ENCODE results near the gene PRXL2C. TPM values are rescaled to one million over a fixed set of nuclear protein-coding genes. Genes with fewer than 3 reads are reported as not detected.

Gene PRXL2C
- total RNA-seq, 5 donors from 2014 or later (not counting 1 experiment from before 2014, with no cell fraction given): 9.3 to 17.0 (median 11.2) TPM

DNA sequence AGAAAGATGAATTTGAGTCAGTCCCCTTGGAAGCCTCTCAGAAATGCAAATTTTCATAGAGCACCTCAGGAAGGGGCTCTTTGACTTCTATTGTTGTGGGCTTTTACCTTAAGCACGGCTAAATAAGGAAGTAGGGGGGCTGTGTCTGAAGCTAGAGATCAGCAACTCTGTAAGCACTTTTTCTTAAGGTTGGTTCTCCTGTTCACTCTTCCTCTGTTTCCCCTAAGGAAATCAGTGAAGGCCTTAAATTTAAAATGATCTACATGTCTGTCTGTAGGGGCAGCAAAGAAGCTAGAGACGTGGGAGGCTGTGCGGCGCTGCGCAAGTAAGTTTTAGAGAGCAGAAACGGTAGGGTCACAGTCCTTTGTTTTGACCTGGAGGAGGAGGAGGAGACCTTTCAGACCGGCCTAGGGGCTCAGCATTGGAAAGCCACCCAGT is 34.3 kb downstream of the PRXL2C start:
- no peaks in the 10 kb centered on the region for H3K36me3 ChIP-seq (ENCODE audit: control insufficient read depth in 2 of 2, extremely low read depth in 1 of 2, insufficient read depth in 1 of 2, low read length in 1 of 2)
- H3K4me3 ChIP-seq (ENCODE audit: control insufficient read depth in 1 of 2, extremely low read depth in 1 of 2, low read length in 1 of 2): no peak overlapping the region
- WGBS (ENCODE audit: insufficient coverage): no CpG with 5 or more reads among the region's 7 CpGs
- Mint-ChIP-seq H3K9me3 (no peaks in the 10 kb centered on the region), H3K4me3 (peak overlapping the region; percentile 13 to 58 (median 57)), H3K27me3 (peaks cover 39 to 45% of the 10 kb centered on the region in 2 donors), H3K27ac (no peak overlapping the region), H3K36me3 (no peaks in the 10 kb centered on the region), H3K4me1 (peaks cover 4 to 16% (median 8%) of the 10 kb centered on the region in 3 donors)
- no peak for DNase-seq
- ATAC-seq (replicated peaks in 1 of 4): no peak
- CTCF ChIA-PET: no interaction called here
- peaks cover 0 to 13% of the 10 kb centered on the region in 2 experiments for H3K4me1 ChIP-seq (ENCODE audit: control insufficient read depth in 1 of 2, extremely low read depth in 1 of 2, insufficient read depth in 2 of 2, low read length in 2 of 2)
- POLR2A ChIA-PET: interaction anchor here in 1 of 2 donors (0.6 kb wide), 1 partner anchor 238 kb away, joined by 4 read pairs; no protein-coding TSS in a partner anchor
- no peaks in the 10 kb centered on the region for H3K9me3 ChIP-seq
- H3K27me3 ChIP-seq (replicated peaks in 1 of 2; ENCODE audit: control insufficient read depth in 2 of 2, extremely low read depth in 1 of 2, insufficient read depth in 2 of 2, low read length in 1 of 2): peaks cover 3 to 49% of the 10 kb centered on the region in 2 experiments
- H3K27ac ChIP-seq (ENCODE audit: low read length): no peak overlapping the region

DNA sequence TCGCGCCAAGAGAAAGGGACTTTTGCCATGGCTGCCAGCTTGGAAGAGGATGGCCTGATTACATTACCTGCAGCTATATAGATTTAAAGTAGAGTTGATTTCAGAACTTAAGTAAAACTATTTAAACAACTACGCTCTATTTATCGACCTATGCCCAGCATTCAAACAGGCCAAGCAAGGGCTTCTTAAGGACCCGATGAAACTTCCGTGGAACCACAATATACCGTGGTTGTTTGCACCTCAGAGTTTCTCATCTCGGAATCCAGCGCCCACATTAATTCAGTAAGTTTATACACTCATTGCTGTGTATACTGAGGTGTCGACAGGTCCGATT is 35.0 kb downstream of the PRXL2C start:
- CTCF ChIA-PET: no interaction called here
- no peaks in the 10 kb centered on the region for H3K9me3 Mint-ChIP-seq
- H3K36me3 Mint-ChIP-seq: no peaks in the 10 kb centered on the region
- Histone ChIP-seq H3K27me3 (replicated peaks in 1 of 2; ENCODE audit: control insufficient read depth in 2 of 2, extremely low read depth in 1 of 2, insufficient read depth in 2 of 2, low read length in 1 of 2) (peaks cover 3 to 50% of the 10 kb centered on the region in 2 experiments), H3K4me1 (ENCODE audit: control insufficient read depth in 1 of 2, extremely low read depth in 1 of 2, insufficient read depth in 2 of 2, low read length in 2 of 2) (peaks cover 0 to 13% of the 10 kb centered on the region in 2 experiments), H3K27ac (ENCODE audit: low read length) (no peak overlapping the region), H3K36me3 (ENCODE audit: control insufficient read depth in 2 of 2, extremely low read depth in 1 of 2, insufficient read depth in 1 of 2, low read length in 1 of 2) (no peaks in the 10 kb centered on the region), H3K4me3 (ENCODE audit: control insufficient read depth in 1 of 2, extremely low read depth in 1 of 2, low read length in 1 of 2) (peak overlapping the region in 1 of 2 donors; percentile 0), H3K9me3 (no peaks in the 10 kb centered on the region)
- ATAC-seq (replicated peaks in 1 of 4): no peak
- DNase-seq: no peak
- H3K27ac Mint-ChIP-seq: no peak overlapping the region
- peaks cover 4 to 16% (median 8%) of the 10 kb centered on the region in 3 donors for H3K4me1 Mint-ChIP-seq
- POLR2A ChIA-PET: no interaction called here
- peak overlapping the region; percentile 57 to 73 (median 58) for H3K4me3 Mint-ChIP-seq
- H3K27me3 Mint-ChIP-seq: peaks cover 44 to 46% of the 10 kb centered on the region in 2 donors
- 90% methylated on average over 4 of the region's 11 CpGs for WGBS (ENCODE audit: insufficient coverage)

DNA sequence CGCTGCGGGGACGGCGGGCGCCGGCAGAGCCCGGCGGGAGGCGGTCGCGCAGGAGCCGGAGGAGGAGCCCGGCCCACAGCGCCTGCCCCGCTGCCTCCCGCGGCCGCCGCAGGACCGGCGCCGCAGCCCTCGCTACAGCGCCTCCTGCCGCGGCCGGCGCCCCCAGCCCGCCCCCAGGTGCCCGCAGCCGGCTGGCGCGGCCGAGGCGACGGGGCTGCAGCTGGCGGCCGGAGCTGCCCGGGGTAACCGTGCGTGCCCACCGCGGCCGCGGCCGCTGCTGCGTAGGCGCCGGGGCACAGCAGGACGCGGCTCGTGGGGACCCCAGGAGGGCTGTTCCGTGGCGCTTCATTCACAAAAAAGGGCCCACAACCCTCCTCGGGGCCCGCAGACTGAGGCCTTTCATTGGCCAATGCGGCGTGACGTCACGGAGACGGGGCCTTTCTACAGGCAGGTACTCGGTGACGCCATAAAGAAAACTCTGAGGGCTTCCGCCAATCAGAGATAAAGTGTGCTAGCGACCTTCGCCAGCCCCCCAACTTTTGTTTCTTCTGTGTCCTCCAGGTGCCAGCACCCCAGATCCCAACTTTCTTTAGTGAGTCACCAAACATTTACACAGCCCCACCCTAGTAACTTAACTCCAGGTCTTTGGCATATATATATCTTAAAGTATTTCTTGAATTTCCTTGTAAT is 35.5 kb downstream of the PRXL2C start, which contains the start of gene CDC14B:
CDC14B (minus strand) TSS at position 353 of the 690 bp plus-strand sequence. CDS start 465 bp downstream, outside the sequence.
- peak; percentile 22 to 76 (median 65) for DNase-seq
- CTCF ChIA-PET: no interaction called here
- Mint-ChIP-seq H3K4me1 (peaks cover 4 to 16% (median 8%) of the 10 kb centered on the region in 3 donors), H3K27ac (no peak within 1 kb of the TSS), H3K36me3 (no peaks in the 10 kb centered on the region), H3K27me3 (peaks cover 48 to 49% of the 10 kb centered on the region in 2 donors), H3K4me3 (peak within 1 kb of the TSS; percentile 58 to 73 (median 68)), H3K9me3 (no peaks in the 10 kb centered on the region)
- WGBS (ENCODE audit: insufficient coverage): 3% methylated on average over 66 of the region's 66 CpGs
- Histone ChIP-seq H3K4me3 (ENCODE audit: control insufficient read depth in 1 of 2, extremely low read depth in 1 of 2, low read length in 1 of 2) (peak within 1 kb of the TSS; percentile 37 to 46), H3K27me3 (replicated peaks in 1 of 2; ENCODE audit: control insufficient read depth in 2 of 2, extremely low read depth in 1 of 2, insufficient read depth in 2 of 2, low read length in 1 of 2) (peaks cover 3 to 51% of the 10 kb centered on the region in 2 experiments), H3K27ac (ENCODE audit: low read length) (no peak within 1 kb of the TSS), H3K9me3 (no peaks in the 10 kb centered on the region), H3K4me1 (ENCODE audit: control insufficient read depth in 1 of 2, extremely low read depth in 1 of 2, insufficient read depth in 2 of 2, low read length in 2 of 2) (peaks cover 0 to 13% of the 10 kb centered on the region in 2 experiments), H3K36me3 (ENCODE audit: control insufficient read depth in 2 of 2, extremely low read depth in 1 of 2, insufficient read depth in 1 of 2, low read length in 1 of 2) (no peaks in the 10 kb centered on the region)
- POLR2A ChIA-PET: no interaction called here
- ATAC-seq (replicated peaks in 1 of 4): peak; percentile 78 to 90 (median 86)

DNA sequence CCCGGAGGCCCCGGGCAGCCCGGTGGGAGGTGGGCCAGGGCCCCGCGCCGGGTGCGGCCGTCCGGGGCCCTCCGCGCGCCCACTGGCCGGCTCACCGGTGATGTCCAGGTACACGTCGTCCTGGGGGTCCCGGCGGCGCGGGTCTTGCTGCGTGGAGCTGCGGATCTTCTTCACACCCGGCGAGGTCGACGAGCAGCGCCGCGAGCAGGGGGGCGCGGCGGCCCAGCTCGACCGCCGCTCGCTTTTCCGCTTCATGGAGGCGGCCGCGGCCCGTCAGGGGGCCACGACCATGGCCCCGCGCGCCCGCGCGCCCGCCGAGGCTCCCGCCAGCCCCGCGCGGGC is 36.0 kb downstream of the PRXL2C start:
- Histone ChIP-seq H3K27me3 (replicated peaks in 1 of 2; ENCODE audit: control insufficient read depth in 2 of 2, extremely low read depth in 1 of 2, insufficient read depth in 2 of 2, low read length in 1 of 2) (peaks cover 3 to 50% of the 10 kb centered on the region in 2 experiments), H3K27ac (ENCODE audit: low read length) (no peak overlapping the region), H3K4me3 (ENCODE audit: control insufficient read depth in 1 of 2, extremely low read depth in 1 of 2, low read length in 1 of 2) (peak overlapping the region; percentile 32 to 46), H3K4me1 (ENCODE audit: control insufficient read depth in 1 of 2, extremely low read depth in 1 of 2, insufficient read depth in 2 of 2, low read length in 2 of 2) (peaks cover 0 to 13% of the 10 kb centered on the region in 2 experiments), H3K9me3 (no peaks in the 10 kb centered on the region), H3K36me3 (ENCODE audit: control insufficient read depth in 2 of 2, extremely low read depth in 1 of 2, insufficient read depth in 1 of 2, low read length in 1 of 2) (no peaks in the 10 kb centered on the region)
- H3K27ac Mint-ChIP-seq: no peak overlapping the region
- peaks cover 4 to 16% (median 8%) of the 10 kb centered on the region in 3 donors for H3K4me1 Mint-ChIP-seq
- H3K9me3 Mint-ChIP-seq: no peaks in the 10 kb centered on the region
- peaks cover 48 to 51% of the 10 kb centered on the region in 2 donors for H3K27me3 Mint-ChIP-seq
- ATAC-seq (replicated peaks in 1 of 4) (peak in 1 of 4 experiments; percentile 4), DNase-seq (peak in 1 of 35 experiments; percentile 5)
- ChIA-PET POLR2A (no interaction called here), CTCF (no interaction called here)
- 3% methylated on average over 54 of the region's 54 CpGs for WGBS (ENCODE audit: insufficient coverage)
- H3K36me3 Mint-ChIP-seq: no peaks in the 10 kb centered on the region
- peak overlapping the region in 1 of 3 donors; percentile 68 for H3K4me3 Mint-ChIP-seq

DNA sequence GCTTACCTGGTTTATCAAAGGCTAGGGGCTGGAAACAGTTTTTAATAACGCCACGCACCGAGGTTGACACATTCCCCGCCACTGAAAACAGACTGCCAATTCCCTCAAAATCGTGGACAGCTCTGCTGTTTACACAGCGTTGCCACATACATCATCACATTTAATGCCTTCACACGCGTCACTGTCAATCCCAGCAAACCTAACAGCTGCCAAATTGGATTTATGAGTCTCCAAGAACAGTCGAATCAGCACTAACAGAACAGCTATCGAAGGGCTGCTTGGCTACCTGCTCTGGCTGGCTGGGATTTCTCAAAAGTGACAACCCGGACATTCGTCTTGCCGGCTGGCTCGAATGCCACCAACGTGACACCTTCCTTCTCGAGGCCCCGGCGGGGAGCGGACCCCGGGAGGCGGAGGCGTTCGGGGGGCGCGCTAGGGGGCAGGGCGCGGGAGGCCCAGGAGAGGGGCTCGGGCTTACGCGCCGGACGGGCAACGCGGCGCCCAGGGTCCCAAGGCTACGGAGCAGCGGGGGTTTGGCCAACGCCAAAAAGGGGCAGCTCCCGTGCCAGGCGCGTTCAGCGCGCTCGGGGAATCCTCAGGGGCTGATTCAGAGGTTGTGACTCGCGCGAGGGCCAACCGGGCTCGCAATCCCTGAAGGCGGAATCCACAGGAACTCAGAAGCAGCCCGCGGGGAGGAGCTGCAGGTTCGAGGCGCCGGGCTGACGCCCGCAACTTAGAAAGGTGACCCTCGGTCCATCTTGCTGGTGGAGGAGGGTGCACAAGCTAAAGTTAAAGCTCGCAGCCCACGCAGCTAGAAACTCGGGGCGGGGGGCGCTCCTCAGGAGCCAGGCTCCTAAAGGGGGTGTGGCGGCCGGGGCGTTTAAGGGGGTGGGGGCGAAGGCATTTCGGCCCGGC is 36.7 kb downstream of the PRXL2C start:
- Mint-ChIP-seq H3K27me3 (peaks cover 51% of the 10 kb centered on the region in 2 donors), H3K9me3 (no peaks in the 10 kb centered on the region), H3K36me3 (no peaks in the 10 kb centered on the region), H3K4me3 (peak overlapping the region; percentile 55 to 68 (median 58)), H3K27ac (no peak overlapping the region), H3K4me1 (peaks cover 4 to 16% (median 8%) of the 10 kb centered on the region in 3 donors)
- Histone ChIP-seq H3K4me3 (ENCODE audit: control insufficient read depth in 1 of 2, extremely low read depth in 1 of 2, low read length in 1 of 2) (peak overlapping the region; percentile 32 to 46), H3K27ac (ENCODE audit: low read length) (no peak overlapping the region), H3K4me1 (ENCODE audit: control insufficient read depth in 1 of 2, extremely low read depth in 1 of 2, insufficient read depth in 2 of 2, low read length in 2 of 2) (peaks cover 0 to 13% of the 10 kb centered on the region in 2 experiments), H3K36me3 (ENCODE audit: control insufficient read depth in 2 of 2, extremely low read depth in 1 of 2, insufficient read depth in 1 of 2, low read length in 1 of 2) (no peaks in the 10 kb centered on the region), H3K27me3 (replicated peaks in 1 of 2; ENCODE audit: control insufficient read depth in 2 of 2, extremely low read depth in 1 of 2, insufficient read depth in 2 of 2, low read length in 1 of 2) (peaks cover 3 to 49% of the 10 kb centered on the region in 2 experiments), H3K9me3 (no peaks in the 10 kb centered on the region)
- CTCF ChIA-PET: no interaction called here
- ATAC-seq (replicated peaks in 1 of 4) (peak in 2 of 4 experiments; percentile 3 to 18), DNase-seq (peak in 12 of 35 experiments; percentile 2 to 20 (median 4))
- POLR2A ChIA-PET: no interaction called here
- WGBS (ENCODE audit: insufficient coverage): 15% methylated on average over 69 of the region's 69 CpGs

Measured in T-cell (primary cell).